Measurements from ENCODE around the gene RPS6KA5. TPM values are rescaled to one million over a fixed set of nuclear protein-coding genes. Genes with fewer than 3 reads are reported as not detected.

The RPS6KA5 gene
- total RNA-seq, 2 donors from 2014 or later: 22.1 to 23.3 TPM

DNA sequence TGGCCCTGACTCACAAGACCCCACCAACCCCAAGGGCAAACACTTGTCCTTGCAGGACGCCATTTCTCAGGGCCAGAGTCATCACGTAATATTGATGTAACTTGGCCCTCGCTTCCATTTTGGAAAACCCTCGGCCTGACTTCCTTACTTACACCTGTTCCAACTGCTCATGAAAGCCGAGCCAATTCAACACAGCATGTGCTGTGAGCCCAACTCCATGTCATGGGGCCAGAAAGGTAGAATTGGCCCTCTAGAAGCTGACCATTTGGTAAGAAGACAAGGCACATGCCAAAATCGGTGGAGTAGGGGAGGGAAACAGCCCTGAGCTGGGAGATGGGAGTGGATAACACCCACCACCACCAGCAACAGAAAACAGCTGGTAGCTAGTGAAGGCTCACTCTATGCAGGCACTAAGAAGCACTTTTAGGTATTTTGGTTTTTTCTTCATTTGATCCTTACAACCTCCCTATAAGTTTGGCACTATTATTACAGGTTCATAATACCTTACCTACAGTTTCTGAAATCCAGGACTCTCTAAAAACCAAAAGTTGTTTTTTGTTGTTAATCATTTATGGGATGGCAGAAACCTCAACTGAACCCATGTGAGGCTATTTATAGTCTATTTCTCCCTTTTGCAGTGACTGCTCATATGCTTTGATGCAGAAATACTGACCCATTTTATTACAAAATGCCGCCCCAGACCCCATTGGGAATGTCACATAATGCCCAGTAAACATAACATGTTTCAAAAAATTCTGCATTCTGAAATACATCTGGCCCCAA, 250.7 kb downstream of the RPS6KA5 start:
- DNase-seq (no peak), ATAC-seq (no peak)
- intact Hi-C loops (cut with DNase I, micrococcal nuclease): no loop called here

DNA sequence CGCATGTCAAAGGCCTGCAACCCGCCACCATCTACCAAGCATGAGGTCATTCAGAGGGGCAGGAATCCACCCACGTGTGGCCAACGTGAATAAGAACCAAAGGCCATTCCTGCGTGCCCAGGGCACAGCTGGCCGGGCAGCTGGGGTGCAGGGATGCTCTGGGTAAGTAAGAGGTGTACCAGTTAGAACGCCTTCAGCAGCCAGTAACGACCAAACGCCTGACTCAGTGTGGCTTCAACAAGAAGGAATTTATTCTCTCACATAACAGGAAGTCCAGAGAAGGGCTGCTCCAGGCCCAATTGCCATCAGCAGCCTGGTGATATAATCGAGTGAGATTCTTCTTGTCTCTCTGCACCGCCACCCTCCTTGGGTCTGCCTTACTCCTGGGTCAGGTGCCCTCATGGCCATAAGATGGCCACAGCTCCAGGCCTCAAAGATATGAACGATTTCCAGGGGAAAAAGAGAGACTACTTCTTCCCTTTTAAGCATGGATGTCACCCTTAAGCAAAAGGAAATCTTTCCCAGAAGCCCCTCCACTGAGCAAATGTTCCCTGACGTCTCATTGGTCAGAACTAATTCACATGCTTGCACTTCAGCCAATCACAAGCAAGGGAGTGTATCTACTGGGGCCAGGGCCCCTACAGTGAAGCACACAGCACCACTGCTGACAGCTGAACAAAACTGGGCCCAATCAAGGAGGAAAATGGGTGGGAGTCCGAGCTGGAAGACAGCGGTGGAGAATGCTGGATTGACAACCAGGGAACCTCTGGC, 251.5 kb downstream of the RPS6KA5 start:
- DNase-seq (no peak), ATAC-seq (no peak)
- intact Hi-C loops (cut with DNase I, micrococcal nuclease): no loop called here

DNA sequence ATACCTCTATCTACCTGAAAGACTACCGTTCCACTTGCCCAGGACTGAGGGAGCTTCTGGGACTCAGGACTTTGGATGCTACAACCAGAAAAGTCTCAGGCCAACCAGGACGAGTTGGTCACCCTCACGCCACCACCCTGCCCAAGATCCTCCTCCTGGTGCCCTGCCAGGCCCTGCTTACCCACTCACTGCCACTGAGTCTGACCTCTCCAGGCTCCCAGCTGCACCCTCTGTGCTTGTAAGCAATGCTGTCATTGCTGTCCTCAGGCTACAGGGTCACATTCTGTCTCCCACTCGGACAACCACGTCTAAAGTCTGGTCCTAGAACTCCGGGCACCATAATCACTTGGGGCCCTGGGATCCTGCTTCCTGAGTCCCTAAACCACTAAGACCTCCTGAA, 253.4 kb downstream of the RPS6KA5 start:
- ATAC-seq: no peak
- intact Hi-C loops (cut with DNase I, micrococcal nuclease): no loop called here
- DNase-seq: no peak

DNA sequence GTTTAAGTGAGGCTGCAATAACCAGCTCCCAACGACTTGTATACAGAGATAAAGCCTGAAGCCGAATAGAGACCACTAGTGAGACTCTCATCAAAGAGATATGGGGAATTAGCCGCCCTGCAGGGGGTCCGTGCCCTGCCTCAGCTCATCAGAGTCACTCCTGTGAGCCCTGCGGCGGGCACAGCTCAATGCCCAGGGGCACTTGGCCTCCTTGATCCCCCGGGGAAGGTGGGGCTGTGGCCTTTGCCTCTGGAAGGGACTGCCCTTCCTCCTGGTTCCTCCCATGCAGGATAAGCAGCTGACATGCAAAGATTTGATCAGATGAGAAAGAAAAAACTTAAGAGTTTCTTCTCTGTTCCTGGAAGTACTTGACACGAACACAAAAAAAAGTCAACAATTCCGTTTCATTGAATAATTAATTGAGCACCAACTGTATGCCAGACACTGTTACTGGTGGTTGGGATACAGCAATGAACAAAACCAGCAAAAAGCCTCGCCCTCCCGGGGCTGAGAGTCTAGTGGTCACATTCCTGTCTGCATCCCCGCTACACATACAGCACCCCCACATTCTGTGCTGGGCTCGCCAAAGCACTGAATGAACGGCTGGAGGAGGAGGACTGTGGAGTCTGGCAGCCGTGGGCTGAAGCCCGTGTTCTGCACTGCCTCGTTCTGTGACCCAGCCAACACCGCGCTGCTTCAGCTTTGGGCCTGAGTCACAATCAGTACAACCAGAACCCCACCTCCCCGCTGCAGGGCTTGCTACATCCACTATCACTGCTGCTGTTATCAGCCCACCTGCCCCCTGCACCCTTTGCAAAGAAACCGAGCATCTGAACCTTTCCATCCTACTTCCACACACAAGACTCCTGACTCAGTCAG, 254.5 kb downstream of the RPS6KA5 start:
- intact Hi-C loops (cut with DNase I, micrococcal nuclease): no loop called here
- ATAC-seq: no peak
- no peak for DNase-seq

DNA sequence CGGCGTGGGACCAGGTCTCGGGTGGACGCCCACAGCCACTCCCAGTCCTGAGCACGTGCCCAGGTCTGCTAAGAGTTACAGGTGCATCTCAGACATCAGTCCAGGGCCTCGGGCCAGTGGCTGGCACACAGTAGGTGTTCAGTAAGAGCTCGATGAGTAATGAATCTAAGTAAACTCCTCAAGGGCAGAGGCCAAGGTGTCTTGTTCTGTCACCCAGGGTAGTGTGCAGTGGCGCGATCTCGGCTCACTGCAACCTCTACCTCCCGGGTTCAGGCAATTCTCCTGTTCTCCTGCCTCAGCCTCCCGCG, 255.4 kb downstream of the RPS6KA5 start:
- intact Hi-C loops (cut with DNase I, micrococcal nuclease): no loop called here
- ATAC-seq: no peak

DNA sequence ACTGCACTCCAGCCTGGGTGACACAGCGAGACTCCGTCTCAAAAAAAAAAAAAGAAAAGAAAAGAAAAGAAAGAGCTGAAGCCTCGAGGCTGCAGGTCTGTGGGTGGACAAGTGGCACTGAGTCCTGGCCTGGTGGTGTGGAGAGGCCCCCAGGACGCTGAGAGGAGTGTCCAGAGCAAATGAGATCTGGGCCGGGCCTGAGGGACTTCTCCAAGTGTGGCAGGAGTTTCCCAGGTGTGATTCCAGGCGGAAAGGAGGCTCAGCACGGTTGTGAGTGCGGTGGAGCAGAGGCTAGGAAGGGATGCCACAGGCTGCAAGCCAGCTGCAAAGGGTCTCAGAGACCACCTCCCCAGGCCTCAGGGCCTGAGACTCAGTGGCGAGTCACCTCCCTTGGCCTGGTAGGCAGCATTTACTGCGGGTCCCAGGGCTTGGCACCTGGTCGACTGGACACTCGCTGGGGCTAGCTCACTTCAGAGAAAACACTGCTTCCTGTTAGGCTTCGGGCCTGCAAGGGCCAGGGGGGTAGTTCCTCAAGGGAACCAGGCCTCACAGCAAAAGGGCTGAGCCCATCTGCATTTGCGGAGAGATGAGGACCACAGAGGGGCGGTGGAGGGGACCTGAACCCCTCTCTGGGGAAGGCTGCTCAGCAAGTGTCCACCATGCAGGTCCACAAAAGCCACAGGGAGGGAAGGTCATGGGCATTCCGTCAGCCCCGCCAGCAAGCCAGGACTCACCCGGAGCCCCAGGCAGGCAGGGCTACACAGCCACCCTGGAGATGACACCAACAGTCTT, 256.0 kb downstream of the RPS6KA5 start:
- intact Hi-C loops (cut with DNase I, micrococcal nuclease): no loop called here
- no peak for ATAC-seq
- DNase-seq: no peak

More for the DNA sequence above, 255.4 kb downstream of the RPS6KA5 start:
- no peak for DNase-seq

DNA sequence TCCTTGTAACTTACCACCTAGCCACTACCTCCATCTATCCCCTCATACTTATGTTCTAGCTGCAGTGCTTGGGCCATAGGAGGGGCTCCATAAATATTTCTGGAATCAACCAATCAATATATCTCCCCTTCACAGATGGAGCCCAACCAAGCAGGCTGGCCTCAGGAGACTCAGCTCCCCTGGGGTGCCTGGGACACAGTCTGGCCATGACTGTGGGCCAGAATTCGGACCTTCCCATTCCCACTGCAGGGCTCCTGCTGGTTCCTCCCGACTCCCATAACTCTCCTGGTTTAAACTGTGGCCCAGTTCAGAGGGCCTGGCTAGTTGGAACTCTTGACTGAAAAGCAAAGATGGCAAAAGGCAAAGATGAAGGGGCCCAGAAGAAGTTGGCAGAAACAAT, 257.2 kb downstream of the RPS6KA5 start:
- no peak for ATAC-seq
- intact Hi-C loops (cut with DNase I, micrococcal nuclease): no loop called here
- no peak for DNase-seq

DNA sequence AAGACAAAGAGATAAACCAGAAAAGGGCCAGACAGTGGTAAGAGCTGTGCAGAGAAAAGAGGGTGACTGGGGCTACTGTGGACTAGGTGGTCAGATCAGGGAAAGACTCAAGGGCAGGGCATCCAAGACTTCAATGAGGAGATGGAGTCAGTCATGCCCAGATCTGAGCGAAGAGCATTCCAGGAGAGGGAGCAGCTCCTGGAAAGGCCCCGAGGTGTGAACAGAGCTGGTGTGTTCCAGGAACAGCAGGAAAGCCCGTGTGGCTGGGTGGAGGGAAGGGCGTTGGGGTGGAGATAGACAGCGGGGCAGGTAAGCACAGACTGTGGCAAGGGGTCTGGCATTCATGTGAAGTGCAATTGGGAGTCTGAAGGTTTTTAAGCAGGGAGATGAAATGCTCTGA, 261.0 kb downstream of the RPS6KA5 start:
- ATAC-seq: no peak

DNA sequence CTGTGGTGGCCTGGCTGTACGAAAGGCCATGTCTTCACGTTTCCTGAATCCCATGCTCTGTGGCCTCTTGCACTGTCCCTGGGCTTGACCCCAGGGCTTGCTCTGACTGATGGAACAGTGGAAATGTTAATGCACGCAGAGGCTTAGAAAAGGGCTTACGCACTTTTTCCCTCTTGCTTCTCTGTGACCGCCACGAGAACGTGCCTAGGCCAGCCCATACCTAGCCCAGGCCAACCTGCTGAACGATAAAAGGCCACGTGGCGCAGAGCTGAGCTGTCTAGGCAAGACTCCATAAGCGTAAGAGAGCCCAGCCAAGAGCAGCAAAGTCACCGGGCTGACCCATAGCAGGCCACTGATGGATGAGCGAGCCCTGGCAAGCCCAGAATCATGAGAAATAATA, 262.5 kb downstream of the RPS6KA5 start:
- intact Hi-C loops (cut with DNase I, micrococcal nuclease): no loop called here
- ATAC-seq: no peak
- no peak for DNase-seq

More for the DNA sequence above, 261.0 kb downstream of the RPS6KA5 start:
- intact Hi-C loops (cut with DNase I, micrococcal nuclease): no loop called here
- DNase-seq: no peak

Other genes starting within 250 kb of the RPS6KA5 start
- 10 to 100 TPM in 1 of 2 donors, 1 to 10 TPM in 1; 4.3 to 13.4 TPM for gene TTC7B, start 244.2 kb downstream of the RPS6KA5 start, total RNA-seq
- 100 to 1,000 TPM in 1 of 2 donors, 10 to 100 TPM in 1; 98.7 to 107 TPM for gene DGLUCY, start 53.4 kb upstream of the RPS6KA5 start, total RNA-seq
- under 1 TPM; 0.58 to 0.87 TPM for gene GPR68, start 184.1 kb upstream of the RPS6KA5 start, total RNA-seq